ENCODE results near the gene HOXA6. TPM values are rescaled to one million over a fixed set of nuclear protein-coding genes. Genes with fewer than 3 reads are reported as not detected.

Gene HOXA6
- polyA plus RNA-seq, 3 donors, result not detected

GRCh38 chr7:27167916-27168264, 20.3 kb upstream of the HOXA6 start:
- peaks cover 20 to 51% of the 10 kb centered on the region in 2 donors for H3K9me3 ChIP-seq (replicated peaks in 1 of 2; ENCODE audit: control insufficient read depth in 1 of 2, insufficient read depth in 1 of 2, low read length in 2 of 2)

More at GRCh38 chr7:27167916-27168264, 20.3 kb upstream of the HOXA6 start:
- Mint-ChIP-seq H3K4me1 (peaks cover 71% of the 10 kb centered on the region), H3K9me3 (peaks cover 5 to 69% (median 47%) of the 10 kb centered on the region in 7 donors), H3K27ac (no peak overlapping the region), H3K4me3 (peak overlapping the region in 1 of 2 donors; percentile 95), H3K36me3 (peaks cover 30 to 48% of the 10 kb centered on the region in 2 donors), H3K27me3 (ENCODE audit: low read depth in 3 of 3) (peaks cover 89 to 98% (median 92%) of the 10 kb centered on the region in 3 donors)
- Histone ChIP-seq H2AFZ (ENCODE audit: insufficient read depth, low read depth, low read length, poor library complexity, severe bottlenecking) (no peak overlapping the region), H3K4me1 (ENCODE audit: control insufficient read depth in 1 of 2, insufficient read depth in 2 of 2, low read length in 2 of 2) (peaks cover 73 to 89% of the 10 kb centered on the region in 2 donors), H3K4me3 (replicated peaks in 1 of 3; ENCODE audit: low read depth in 2 of 3, low read length in 3 of 3) (no peak overlapping the region), H4K20me1 (ENCODE audit: insufficient read depth, low read length) (peaks cover 9% of the 10 kb centered on the region), H3K36me3 (replicated peaks in 1 of 2; ENCODE audit: control insufficient read depth in 1 of 2, insufficient read depth in 2 of 2, low read length in 2 of 2) (no peaks in the 10 kb centered on the region), H3K79me2 (ENCODE audit: insufficient read depth, low read length) (peaks cover 7% of the 10 kb centered on the region), H3K27ac (ENCODE audit: low read depth in 1 of 2, low read length in 2 of 2) (no peak overlapping the region), H3K9ac (ENCODE audit: insufficient read depth, low read length, poor library complexity, severe bottlenecking) (no peak overlapping the region), H3K4me2 (replicated peaks; ENCODE audit: extremely low read depth, low read length, poor library complexity, severe bottlenecking) (no peak overlapping the region), H3K27me3 (ENCODE audit: control insufficient read depth in 2 of 2, insufficient read depth in 2 of 2, low read length in 2 of 2) (peaks cover 76 to 100% of the 10 kb centered on the region in 2 donors)
- WGBS (ENCODE audit: insufficient coverage), result 14% methylated on average over 3 of the region's 4 CpGs
- no peak for TF ChIP-seq CTCF (IDR thresholded peaks at IDR 0.05)
- intact Hi-C loops (cut with micrococcal nuclease), result loop anchor here (2.0 to 10.0 kb wide), 4 partner anchors 15 to 1306 kb away; partner anchors contain the start of genes HOXA13 (in 1 of the 2) and HOXA3 (in 1 of the 2)
- DNase-seq, result no peak

All from CD14-positive monocyte (primary cell).